Rectal smooth muscle tissue (tissue), 1 donor: ENCODE results near the gene SVEP1.

Source experiments
- H3K27ac ChIP-seq: one replicate; pipeline ENCODE4 v1.7.0; 2013; ENCODE audit warnings: low read depth, low read length, inconsistent platforms
- H3K27me3 ChIP-seq: one replicate; pipeline ENCODE4 v1.7.0; 2013; ENCODE audit warnings: low read length; ENCODE audit not compliant: control insufficient read depth, insufficient read depth
- H3K36me3 ChIP-seq: one replicate; pipeline ENCODE4 v1.7.0; 2013; ENCODE audit warnings: low read length; ENCODE audit not compliant: control insufficient read depth, insufficient read depth
- H3K4me1 ChIP-seq: one replicate; pipeline ENCODE4 v1.7.0; 2013; ENCODE audit warnings: low read length; ENCODE audit not compliant: control insufficient read depth, insufficient read depth
- H3K4me3 ChIP-seq: one replicate; pipeline ENCODE4 v1.7.0; 2013; ENCODE audit warnings: low read length
- H3K9ac ChIP-seq: one replicate; pipeline ENCODE4 v1.7.0; 2013; ENCODE audit warnings: low read length

SVEP1 gene

GRCh38 chr9:110317911-110318310 is 261.6 kb downstream of the SVEP1 start:
- no peaks in the 10 kb centered on the region for H3K36me3 ChIP-seq
- no peaks in the 10 kb centered on the region for H3K27me3 ChIP-seq
- H3K9ac ChIP-seq = no peak overlapping the region
- H3K4me1 ChIP-seq = no peaks in the 10 kb centered on the region
- no peak overlapping the region for H3K27ac ChIP-seq
- H3K4me3 ChIP-seq = no peak overlapping the region

GRCh38 chr9:110316261-110317075 is 263.1 kb downstream of the SVEP1 start:
- no peak overlapping the region for H3K27ac ChIP-seq
- H3K9ac ChIP-seq = no peak overlapping the region
- no peak overlapping the region for H3K4me3 ChIP-seq
- no peaks in the 10 kb centered on the region for H3K4me1 ChIP-seq
- no peaks in the 10 kb centered on the region for H3K36me3 ChIP-seq
- no peaks in the 10 kb centered on the region for H3K27me3 ChIP-seq
